Measurements from ENCODE around the gene TPRKB.

- no peak for TF ChIP-seq CTCF (IDR thresholded peaks at IDR 0.05; ENCODE audit: low read length)
- TF ChIP-seq EZH2 (optimal IDR thresholded peaks at IDR 0.05; ENCODE audit: low read depth, low read length): no peak
Observed at GRCh38 chr2:73728711-73729110, 8.4 kb downstream of the TPRKB start.
